ENCODE data around the gene DPYSL5. TPM values are rescaled to one million over a fixed set of nuclear protein-coding genes. Genes with fewer than 3 reads are reported as not detected.
A peak's percentile ranks its signal among the peaks of the same experiment; 100 is the strongest.

DPYSL5 gene
- total RNA-seq, 2 experiments from 2014 or later = not detected

DNA sequence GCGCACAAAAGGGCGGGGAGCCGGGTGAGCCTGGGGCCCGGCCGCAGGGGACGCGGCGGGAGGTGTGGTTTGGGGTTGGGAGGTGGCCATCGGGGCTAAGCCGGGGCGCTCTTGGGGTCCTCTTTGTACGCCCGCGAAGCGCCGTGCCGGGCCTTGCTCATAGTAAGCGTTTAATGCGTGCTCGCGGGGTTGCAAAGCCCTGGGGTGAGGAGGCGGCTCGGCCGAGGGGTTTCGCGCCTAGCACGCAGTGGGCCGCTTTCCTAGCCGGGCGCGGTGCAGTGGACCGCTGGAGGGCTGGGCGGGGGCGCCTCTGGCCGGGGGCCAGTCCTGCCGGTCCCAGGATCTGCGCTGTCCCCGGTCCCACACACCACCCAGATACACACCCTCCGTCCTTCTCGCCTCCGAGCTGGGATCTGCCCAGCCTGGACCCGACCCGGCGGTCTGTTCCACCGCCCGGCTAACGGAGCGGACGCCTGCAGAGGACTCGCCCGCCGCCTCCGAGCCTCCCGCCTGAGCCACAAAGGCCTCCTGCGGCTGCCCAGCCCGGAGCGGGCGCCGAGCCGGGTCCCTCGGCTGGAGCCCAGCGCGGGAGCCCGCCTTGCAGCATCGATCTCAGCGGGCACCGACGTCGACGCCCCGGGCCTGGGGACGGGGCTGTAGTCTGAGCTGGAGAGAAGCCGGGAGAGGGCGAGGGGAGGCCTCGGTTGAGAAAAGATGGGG lies 564 bp downstream of the DPYSL5 start:
- H3K4me3 Mint-ChIP-seq = peak overlapping the region; percentile 75
- peak in 5 of 14 experiments; percentile 2 to 45 (median 18) for DNase-seq
- Histone ChIP-seq H3K9me3 (ENCODE audit: control insufficient read depth in 1 of 2, insufficient read depth in 1 of 2, low read length in 2 of 2) (peaks cover 0 to 13% of the 10 kb centered on the region in 2 experiments), H3K36me3 (ENCODE audit: insufficient read depth, low read length) (no peaks in the 10 kb centered on the region), H3K4me1 (ENCODE audit: insufficient read depth, low read length) (peaks cover 36% of the 10 kb centered on the region), H3K27me3 (ENCODE audit: control insufficient read depth in 1 of 2, insufficient read depth in 2 of 2, low read length in 2 of 2) (peaks cover 41 to 82% of the 10 kb centered on the region in 2 experiments), H3K4me3 (ENCODE audit: low read length) (peak overlapping the region; percentile 41), H3K27ac (ENCODE audit: low read depth in 1 of 2, low read length in 2 of 2) (no peak overlapping the region)
- no peaks in the 10 kb centered on the region for H3K36me3 Mint-ChIP-seq (ENCODE audit: low read depth)
- no peak for ATAC-seq (ENCODE audit: poor library complexity)
- H3K27me3 Mint-ChIP-seq = peaks cover 75% of the 10 kb centered on the region
- TF ChIP-seq, protein P1, sequence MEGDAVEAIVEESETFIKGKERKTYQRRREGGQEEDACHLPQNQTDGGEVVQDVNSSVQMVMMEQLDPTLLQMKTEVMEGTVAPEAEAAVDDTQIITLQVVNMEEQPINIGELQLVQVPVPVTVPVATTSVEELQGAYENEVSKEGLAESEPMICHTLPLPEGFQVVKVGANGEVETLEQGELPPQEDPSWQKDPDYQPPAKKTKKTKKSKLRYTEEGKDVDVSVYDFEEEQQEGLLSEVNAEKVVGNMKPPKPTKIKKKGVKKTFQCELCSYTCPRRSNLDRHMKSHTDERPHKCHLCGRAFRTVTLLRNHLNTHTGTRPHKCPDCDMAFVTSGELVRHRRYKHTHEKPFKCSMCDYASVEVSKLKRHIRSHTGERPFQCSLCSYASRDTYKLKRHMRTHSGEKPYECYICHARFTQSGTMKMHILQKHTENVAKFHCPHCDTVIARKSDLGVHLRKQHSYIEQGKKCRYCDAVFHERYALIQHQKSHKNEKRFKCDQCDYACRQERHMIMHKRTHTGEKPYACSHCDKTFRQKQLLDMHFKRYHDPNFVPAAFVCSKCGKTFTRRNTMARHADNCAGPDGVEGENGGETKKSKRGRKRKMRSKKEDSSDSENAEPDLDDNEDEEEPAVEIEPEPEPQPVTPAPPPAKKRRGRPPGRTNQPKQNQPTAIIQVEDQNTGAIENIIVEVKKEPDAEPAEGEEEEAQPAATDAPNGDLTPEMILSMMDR (IDR thresholded peaks at IDR 0.05) = no peak
- H3K9me3 Mint-ChIP-seq = no peaks in the 10 kb centered on the region
- intact Hi-C loops (cut with DNase I, micrococcal nuclease) = loop anchor here in 1 of 2 experiments (10.0 kb wide), 1 partner anchor 436 kb away; the partner anchor contains the start of gene TRIM54
- H3K27ac Mint-ChIP-seq = no peak overlapping the region
- ChIA-PET CTCF (interaction anchor here (1.8 kb wide), 1 partner anchor 74 kb away, joined by 5 read pairs; no protein-coding TSS in a partner anchor), POLR2A (interaction anchor here (1.2 kb wide), 1 partner anchor 63 kb away, joined by 3 read pairs; the partner anchor contains the start of gene CENPA)
- peaks cover 23% of the 10 kb centered on the region for H3K4me1 Mint-ChIP-seq (ENCODE audit: low read depth)

DNA sequence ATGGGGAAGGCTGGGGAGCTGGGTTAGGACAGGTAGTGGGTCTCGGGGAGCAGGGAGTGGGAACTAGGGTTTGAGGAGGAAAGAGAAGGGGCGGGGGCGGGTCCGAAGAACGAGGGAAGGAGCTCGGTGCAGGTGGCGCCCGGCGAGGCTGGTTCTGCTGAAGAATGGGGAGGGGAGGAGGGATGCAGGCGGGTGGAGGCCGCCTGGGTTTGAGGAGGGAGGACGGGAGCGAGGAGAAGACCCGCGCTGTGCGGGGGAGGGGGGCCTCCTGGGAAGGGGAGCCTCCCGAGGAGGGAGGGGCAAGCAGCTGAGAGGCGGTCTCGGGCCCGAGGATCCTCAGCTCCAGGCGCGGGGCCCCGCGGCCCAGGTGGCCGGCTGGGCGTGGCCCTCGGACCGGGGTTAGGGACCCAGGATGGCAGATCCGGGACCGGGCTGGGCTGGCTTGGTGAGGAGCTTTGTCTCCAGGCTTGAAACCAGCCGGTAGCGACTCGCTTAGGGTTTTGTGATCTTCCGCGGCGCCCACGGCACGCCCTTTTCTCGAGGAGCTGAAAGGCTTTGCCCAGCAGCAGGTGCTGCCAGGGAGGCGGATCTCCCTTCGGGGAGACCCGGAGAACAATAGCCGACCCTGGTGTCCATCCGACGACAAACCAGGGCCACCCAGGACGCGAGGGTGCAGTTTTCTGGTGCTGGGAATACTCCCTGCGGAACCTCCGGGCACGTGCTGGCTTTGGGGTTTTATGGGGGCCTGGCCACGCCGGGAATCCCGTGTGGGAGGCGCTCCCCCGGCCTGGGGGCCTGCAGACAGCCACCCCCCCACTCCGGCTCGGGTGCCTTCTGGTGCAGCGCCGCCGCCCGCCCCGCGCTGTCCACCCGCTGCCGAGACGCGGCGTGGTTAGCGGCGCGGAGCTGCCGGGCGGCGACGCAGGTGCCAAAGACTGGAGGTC lies 1.4 kb downstream of the DPYSL5 start:
- H3K27me3 ChIP-seq (ENCODE audit: control insufficient read depth in 1 of 2, insufficient read depth in 2 of 2, low read length in 2 of 2) = peaks cover 41 to 83% of the 10 kb centered on the region in 2 experiments
- CTCF ChIA-PET = interaction anchor here (1.8 kb wide), 1 partner anchor 73 kb away, joined by 5 read pairs; no protein-coding TSS in a partner anchor
- peak in 5 of 14 experiments; percentile 7 to 37 (median 26) for DNase-seq
- H3K36me3 ChIP-seq (ENCODE audit: insufficient read depth, low read length) = no peaks in the 10 kb centered on the region
- peak; percentile 25 for ATAC-seq (ENCODE audit: poor library complexity)
- Mint-ChIP-seq H3K36me3 (ENCODE audit: low read depth) (no peaks in the 10 kb centered on the region), H3K27me3 (peaks cover 72% of the 10 kb centered on the region), H3K4me1 (ENCODE audit: low read depth) (peaks cover 23% of the 10 kb centered on the region), H3K9me3 (no peaks in the 10 kb centered on the region), H3K27ac (no peak overlapping the region), H3K4me3 (peak overlapping the region; percentile 75)
- POLR2A ChIA-PET = interaction anchor here (0.7 to 1.2 kb wide), 2 partner anchors 19 to 64 kb away, joined by 3 read pairs; partner anchors contain the start of gene CENPA
- H3K27ac ChIP-seq (ENCODE audit: low read depth in 1 of 2, low read length in 2 of 2) = no peak overlapping the region
- TF ChIP-seq, protein P1 (IDR thresholded peaks at IDR 0.05) = no peak
- H3K4me1 ChIP-seq (ENCODE audit: insufficient read depth, low read length) = peaks cover 36% of the 10 kb centered on the region
- intact Hi-C loops (cut with DNase I, micrococcal nuclease) = loop anchor here in 1 of 2 experiments (10.0 kb wide), 1 partner anchor 435 kb away; the partner anchor contains the start of gene TRIM54
- peak overlapping the region; percentile 41 for H3K4me3 ChIP-seq (ENCODE audit: low read length)
- peaks cover 0 to 13% of the 10 kb centered on the region in 2 experiments for H3K9me3 ChIP-seq (ENCODE audit: control insufficient read depth in 1 of 2, insufficient read depth in 1 of 2, low read length in 2 of 2)

- Histone ChIP-seq H3K36me3 (ENCODE audit: insufficient read depth, low read length) (no peaks in the 10 kb centered on the region), H3K4me3 (ENCODE audit: low read length) (no peak overlapping the region), H3K27ac (ENCODE audit: low read depth in 1 of 2, low read length in 2 of 2) (no peak overlapping the region), H3K4me1 (ENCODE audit: insufficient read depth, low read length) (peaks cover 36% of the 10 kb centered on the region), H3K27me3 (ENCODE audit: control insufficient read depth in 1 of 2, insufficient read depth in 2 of 2, low read length in 2 of 2) (peaks cover 37 to 77% of the 10 kb centered on the region in 2 experiments), H3K9me3 (ENCODE audit: control insufficient read depth in 1 of 2, insufficient read depth in 1 of 2, low read length in 2 of 2) (peaks cover 0 to 13% of the 10 kb centered on the region in 2 experiments)
- ChIA-PET POLR2A (interaction anchor here (0.7 to 1.2 kb wide), 2 partner anchors 20 to 64 kb away, joined by 3 read pairs; partner anchors contain the start of gene CENPA), CTCF (interaction anchor here (1.8 kb wide), 1 partner anchor 73 kb away, joined by 5 read pairs; no protein-coding TSS in a partner anchor)
- H3K36me3 Mint-ChIP-seq (ENCODE audit: low read depth) = no peaks in the 10 kb centered on the region
- no peak overlapping the region for H3K27ac Mint-ChIP-seq
- peaks cover 65% of the 10 kb centered on the region for H3K27me3 Mint-ChIP-seq
- DNase-seq = peak in 1 of 14 experiments; percentile 3
- ATAC-seq (ENCODE audit: poor library complexity) = no peak
- H3K4me1 Mint-ChIP-seq (ENCODE audit: low read depth) = peaks cover 23% of the 10 kb centered on the region
- no peaks in the 10 kb centered on the region for H3K9me3 Mint-ChIP-seq
- peak overlapping the region; percentile 20 for H3K4me3 Mint-ChIP-seq
- TF ChIP-seq, protein P1 (IDR thresholded peaks at IDR 0.05) = no peak
- intact Hi-C loops (cut with DNase I, micrococcal nuclease) = loop anchor here in 1 of 2 experiments (10.0 kb wide), 1 partner anchor 435 kb away; the partner anchor contains the start of gene TRIM54
Measured at GRCh38 chr2:26850000-26850431, 2.1 kb downstream of the DPYSL5 start.
